ENCODE data around the gene TAF1C. TPM values are rescaled to one million over a fixed set of nuclear protein-coding genes. Genes with fewer than 3 reads are reported as not detected.

TAF1C gene
- total RNA-seq, 2 donors from 2014 or later = 92.0 to 99.8 TPM

DNA sequence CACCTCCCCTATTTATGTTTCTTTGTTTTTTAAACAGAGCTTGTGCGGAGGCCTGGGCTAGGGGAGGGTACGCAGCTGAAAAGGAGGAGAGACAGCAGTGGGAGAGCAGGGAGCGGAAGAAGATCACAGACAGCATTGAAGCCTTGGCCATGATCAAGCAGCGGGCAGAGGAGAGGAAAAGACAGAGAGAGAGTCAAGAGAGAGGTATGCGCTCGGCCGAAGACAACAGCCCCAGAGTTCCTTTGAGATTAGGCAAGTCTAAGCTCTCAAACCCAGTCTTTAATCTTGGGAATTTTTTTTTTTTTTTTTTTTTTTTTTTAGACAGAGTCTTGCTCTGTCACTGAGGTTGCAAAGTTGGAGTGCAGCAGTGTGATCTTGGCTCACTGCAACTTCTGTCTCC is 21.1 kb downstream of the TAF1C start:
- 92 to 100% methylated on average over 7 of the region's 7 CpGs for WGBS, 2 experiments (ENCODE audit: insufficient coverage in 1 of 2, insufficient read length in 1 of 2)
- H3K36me3 Mint-ChIP-seq (ENCODE audit: low read depth) = no peaks in the 10 kb centered on the region
- no peak overlapping the region for H3K27ac Mint-ChIP-seq

DNA sequence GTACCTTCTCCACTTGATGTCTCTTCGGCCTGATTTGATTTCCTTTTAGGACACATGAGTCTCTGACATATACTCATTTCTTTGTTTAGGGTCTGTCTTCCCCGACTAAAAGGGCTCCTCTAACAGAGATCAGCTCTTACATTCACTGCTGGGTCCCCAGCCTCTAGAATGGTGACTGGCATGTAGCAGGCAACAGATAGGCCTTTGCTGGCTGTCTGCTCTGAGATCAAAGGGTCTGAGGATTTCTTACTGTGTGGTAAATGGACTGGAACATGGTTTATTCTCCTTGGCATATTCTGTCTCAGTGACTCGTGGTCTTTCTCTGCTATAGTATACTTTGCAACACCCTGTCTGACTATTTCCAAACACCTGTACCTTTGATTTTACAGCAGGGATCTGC is 25.1 kb downstream of the TAF1C start:
- Histone ChIP-seq H3K9ac (ENCODE audit: extremely low read depth, low read length, poor library complexity, severe bottlenecking) (no peak overlapping the region), H3K27me3 (ENCODE audit: control insufficient read depth, insufficient read depth, low read length, poor library complexity, severe bottlenecking) (peaks cover 10% of the 10 kb centered on the region)

More for the DNA sequence above, 21.1 kb downstream of the TAF1C start:
- no peaks in the 10 kb centered on the region for H3K9me3 Mint-ChIP-seq
- TF ChIP-seq, protein P1, sequence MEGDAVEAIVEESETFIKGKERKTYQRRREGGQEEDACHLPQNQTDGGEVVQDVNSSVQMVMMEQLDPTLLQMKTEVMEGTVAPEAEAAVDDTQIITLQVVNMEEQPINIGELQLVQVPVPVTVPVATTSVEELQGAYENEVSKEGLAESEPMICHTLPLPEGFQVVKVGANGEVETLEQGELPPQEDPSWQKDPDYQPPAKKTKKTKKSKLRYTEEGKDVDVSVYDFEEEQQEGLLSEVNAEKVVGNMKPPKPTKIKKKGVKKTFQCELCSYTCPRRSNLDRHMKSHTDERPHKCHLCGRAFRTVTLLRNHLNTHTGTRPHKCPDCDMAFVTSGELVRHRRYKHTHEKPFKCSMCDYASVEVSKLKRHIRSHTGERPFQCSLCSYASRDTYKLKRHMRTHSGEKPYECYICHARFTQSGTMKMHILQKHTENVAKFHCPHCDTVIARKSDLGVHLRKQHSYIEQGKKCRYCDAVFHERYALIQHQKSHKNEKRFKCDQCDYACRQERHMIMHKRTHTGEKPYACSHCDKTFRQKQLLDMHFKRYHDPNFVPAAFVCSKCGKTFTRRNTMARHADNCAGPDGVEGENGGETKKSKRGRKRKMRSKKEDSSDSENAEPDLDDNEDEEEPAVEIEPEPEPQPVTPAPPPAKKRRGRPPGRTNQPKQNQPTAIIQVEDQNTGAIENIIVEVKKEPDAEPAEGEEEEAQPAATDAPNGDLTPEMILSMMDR (conservative IDR thresholded peaks at IDR 0.05) = no peak
- no peaks in the 10 kb centered on the region for H3K9me3 ChIP-seq (ENCODE audit: control insufficient read depth, low read length)
- no peak overlapping the region for H3K4me3 Mint-ChIP-seq
- H3K4me3 ChIP-seq (ENCODE audit: low read length) = no peak overlapping the region
- DNase-seq = no peak
- peaks cover 8% of the 10 kb centered on the region for H3K27me3 Mint-ChIP-seq (ENCODE audit: insufficient read depth)
- H3K27me3 ChIP-seq (ENCODE audit: control insufficient read depth, insufficient read depth, low read length, poor library complexity, severe bottlenecking) = peaks cover 10% of the 10 kb centered on the region
- H3K9ac ChIP-seq (ENCODE audit: extremely low read depth, low read length, poor library complexity, severe bottlenecking) = no peak overlapping the region
- H3K27ac ChIP-seq (ENCODE audit: low read depth, low read length) = no peak overlapping the region
- H3K4me1 Mint-ChIP-seq = no peaks in the 10 kb centered on the region
- H3K4me1 ChIP-seq (ENCODE audit: control insufficient read depth, insufficient read depth, low read length) = no peaks in the 10 kb centered on the region
- no peaks in the 10 kb centered on the region for H3K36me3 ChIP-seq (ENCODE audit: control insufficient read depth, insufficient read depth, low read length)

DNA sequence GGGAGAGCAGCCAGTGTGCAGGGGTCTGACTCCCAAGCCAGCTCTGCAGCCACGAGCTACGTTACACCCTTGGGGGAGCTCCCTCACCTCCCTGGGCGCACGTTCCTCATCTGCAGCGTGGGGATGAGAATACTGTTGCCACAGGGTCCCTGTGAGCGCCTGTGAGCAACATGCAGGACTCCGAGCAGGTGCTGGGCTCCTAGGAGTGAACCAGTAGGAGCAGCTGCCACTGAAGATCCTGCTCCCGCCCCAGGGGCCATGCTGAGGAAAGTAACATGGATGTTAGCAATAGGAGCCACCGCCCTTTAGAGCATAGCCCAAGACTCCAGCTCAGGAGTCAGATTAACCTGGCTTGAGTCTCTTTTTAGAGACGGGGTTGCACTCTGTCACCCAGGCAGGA is 25.8 kb downstream of the TAF1C start:
- Mint-ChIP-seq H3K27ac (no peak overlapping the region), H3K36me3 (ENCODE audit: low read depth) (no peaks in the 10 kb centered on the region), H3K27me3 (ENCODE audit: insufficient read depth) (peaks cover 8% of the 10 kb centered on the region), H3K9me3 (no peaks in the 10 kb centered on the region), H3K4me1 (no peaks in the 10 kb centered on the region), H3K4me3 (no peak overlapping the region)
- Histone ChIP-seq H3K4me1 (ENCODE audit: control insufficient read depth, insufficient read depth, low read length) (no peaks in the 10 kb centered on the region), H3K9ac (ENCODE audit: extremely low read depth, low read length, poor library complexity, severe bottlenecking) (no peak overlapping the region), H3K9me3 (ENCODE audit: control insufficient read depth, low read length) (no peaks in the 10 kb centered on the region), H3K27ac (ENCODE audit: low read depth, low read length) (no peak overlapping the region), H3K36me3 (ENCODE audit: control insufficient read depth, insufficient read depth, low read length) (no peaks in the 10 kb centered on the region), H3K4me3 (ENCODE audit: low read length) (no peak overlapping the region), H3K27me3 (ENCODE audit: control insufficient read depth, insufficient read depth, low read length, poor library complexity, severe bottlenecking) (peaks cover 10% of the 10 kb centered on the region)
- TF ChIP-seq, protein P1 (conservative IDR thresholded peaks at IDR 0.05) = no peak
- 90 to 98% methylated on average over 5 to 10 of the region's 10 CpGs for WGBS, 2 experiments (ENCODE audit: insufficient coverage in 1 of 2, insufficient read length in 1 of 2)
- peak; percentile 34 for DNase-seq

More for the DNA sequence above, 25.1 kb downstream of the TAF1C start:
- Mint-ChIP-seq H3K27ac (no peak overlapping the region), H3K27me3 (ENCODE audit: insufficient read depth) (peaks cover 8% of the 10 kb centered on the region), H3K36me3 (ENCODE audit: low read depth) (no peaks in the 10 kb centered on the region), H3K9me3 (no peaks in the 10 kb centered on the region), H3K4me3 (no peak overlapping the region), H3K4me1 (no peaks in the 10 kb centered on the region)
- no peak overlapping the region for H3K4me3 ChIP-seq (ENCODE audit: low read length)
- 76 to 83% methylated on average over 3 of the region's 3 CpGs for WGBS, 2 experiments (ENCODE audit: insufficient coverage in 1 of 2, insufficient read length in 1 of 2)
- no peak for DNase-seq
- no peaks in the 10 kb centered on the region for H3K4me1 ChIP-seq (ENCODE audit: control insufficient read depth, insufficient read depth, low read length)
- H3K9me3 ChIP-seq (ENCODE audit: control insufficient read depth, low read length) = no peaks in the 10 kb centered on the region
- TF ChIP-seq, protein P1 (conservative IDR thresholded peaks at IDR 0.05) = no peak
- H3K36me3 ChIP-seq (ENCODE audit: control insufficient read depth, insufficient read depth, low read length) = no peaks in the 10 kb centered on the region
- H3K27ac ChIP-seq (ENCODE audit: low read depth, low read length) = peak overlapping the region; percentile 38
